Stimulated activated CD8-positive, alpha-beta memory T cell treated with anti-CD3 and anti-CD28 coated beads, Interleukin-7, amount 100 ng/mL, for 4 hours (primary cell): Measurements from ENCODE around the gene ZGLP1.

Source experiments
- DNase-seq, 2 donors: peaks; one replicate each; pipeline ENCODE4 v3.0.0-alpha.2; 2020; ENCODE audit warnings: low read depth in 2 of 2

ZGLP1 gene

GRCh38 chr19:10327793-10328192 is 18.2 kb upstream of the ZGLP1 start:
- no peak for DNase-seq

GRCh38 chr19:10325732-10326131 is 16.1 kb upstream of the ZGLP1 start:
- no peak for DNase-seq

GRCh38 chr19:10321874-10322835 is 12.5 kb upstream of the ZGLP1 start:
- no peak for DNase-seq

GRCh38 chr19:10321417-10321797 is 11.8 kb upstream of the ZGLP1 start:
- no peak for DNase-seq

- no peak for DNase-seq
Measured at GRCh38 chr19:10320602-10321416, 11.2 kb upstream of the ZGLP1 start.

GRCh38 chr19:10318807-10319682 is 9.4 kb upstream of the ZGLP1 start:
- no peak for DNase-seq

GRCh38 chr19:10317857-10318462 is 8.3 kb upstream of the ZGLP1 start:
- no peak for DNase-seq

- DNase-seq, result no peak
Measured at GRCh38 chr19:10317045-10317856, 7.6 kb upstream of the ZGLP1 start.

- no peak for DNase-seq
Measured at GRCh38 chr19:10316229-10317044, 6.8 kb upstream of the ZGLP1 start.

GRCh38 chr19:10315335-10316214 is 6.0 kb upstream of the ZGLP1 start, which contains the start of gene FDX2:
Gene FDX2 (minus strand): TSS chr19:10316015. CDS start chr19:10315996, 19 bp downstream.
- DNase-seq, result peak; percentile 86 to 87

- DNase-seq, result no peak
Measured at GRCh38 chr19:10306327-10306726, 3.3 kb downstream of the ZGLP1 start.

GRCh38 chr19:10305139-10305806 is 4.3 kb downstream of the ZGLP1 start:
- no peak for DNase-seq

GRCh38 chr19:10299545-10300458 is 9.8 kb downstream of the ZGLP1 start:
- no peak for DNase-seq

GRCh38 chr19:10295847-10296591 is 13.6 kb downstream of the ZGLP1 start:
- DNase-seq, result no peak

GRCh38 chr19:10295305-10295846 is 14.2 kb downstream of the ZGLP1 start:
- DNase-seq, result peak in 1 of 2 donors; percentile 62

GRCh38 chr19:10294368-10294697 is 15.3 kb downstream of the ZGLP1 start:
- DNase-seq, result no peak
